GM19328 (cell line): ENCODE data around the gene RASGRF1.

Experiments
- ATAC-seq: cut with Tn5 transposase; IDR thresholded peaks from one replicate; pipeline ENCODE4 v1.9.1; 2021; ENCODE audit warnings: mild to moderate bottlenecking, moderate library complexity; ENCODE audit not compliant: unreplicated experiment

The RASGRF1 gene

GRCh38 chr15:79099692-79100091, 9.1 kb upstream of the RASGRF1 start:
- no peak for ATAC-seq

- ATAC-seq = no peak
These were observed 4.0 kb upstream of the RASGRF1 start for GRCh38 chr15:79094611-79095021.

GRCh38 chr15:79093352-79093935, 2.9 kb upstream of the RASGRF1 start:
- no peak for ATAC-seq

- ATAC-seq = no peak
These were observed 1.8 kb upstream of the RASGRF1 start for GRCh38 chr15:79092382-79092781.

- no peak for ATAC-seq
These were observed 756 bp upstream of the RASGRF1 start for GRCh38 chr15:79091204-79091867.

GRCh38 chr15:79089890-79090486, 592 bp downstream of the RASGRF1 start:
- ATAC-seq = no peak

GRCh38 chr15:79089331-79089889, 1.2 kb downstream of the RASGRF1 start:
- ATAC-seq = no peak

- ATAC-seq = no peak
These were observed 2.0 kb downstream of the RASGRF1 start for GRCh38 chr15:79088426-79089205.

GRCh38 chr15:79086814-79087213, 3.8 kb downstream of the RASGRF1 start:
- ATAC-seq = no peak

- no peak for ATAC-seq
These were observed 6.1 kb downstream of the RASGRF1 start for GRCh38 chr15:79084308-79084968.

- no peak for ATAC-seq
These were observed 7.4 kb downstream of the RASGRF1 start for GRCh38 chr15:79083154-79083553.

- no peak for ATAC-seq
These were observed 8.1 kb downstream of the RASGRF1 start for GRCh38 chr15:79082363-79083070.

- ATAC-seq = no peak
These were observed 11.7 kb downstream of the RASGRF1 start for GRCh38 chr15:79078763-79079410.

GRCh38 chr15:79078003-79078402, 12.6 kb downstream of the RASGRF1 start:
- ATAC-seq = no peak

- no peak for ATAC-seq
These were observed 13.9 kb downstream of the RASGRF1 start for GRCh38 chr15:79076661-79077060.

GRCh38 chr15:79075256-79075655, 15.3 kb downstream of the RASGRF1 start:
- ATAC-seq = no peak

GRCh38 chr15:79073336-79073735, 17.2 kb downstream of the RASGRF1 start:
- ATAC-seq = no peak

- no peak for ATAC-seq
These were observed 18.7 kb downstream of the RASGRF1 start for GRCh38 chr15:79071901-79072300.

- no peak for ATAC-seq
These were observed 21.8 kb downstream of the RASGRF1 start for GRCh38 chr15:79068790-79069189.

- ATAC-seq = no peak
These were observed 22.6 kb downstream of the RASGRF1 start for GRCh38 chr15:79067969-79068368.
